ENCODE measurements around the gene C4orf36. TPM values are rescaled to one million over a fixed set of nuclear protein-coding genes. Genes with fewer than 3 reads are reported as not detected.
A peak's percentile ranks its signal among the peaks of the same experiment; 100 is the strongest.

The C4orf36 gene
- 10 to 100 TPM; 10.3 to 11.7 (median 10.9) TPM for polyA plus RNA-seq (ENCODE audit: insufficient read depth in 1 of 5, insufficient read length in 5 of 5, low replicate concordance in 1 of 5)
- long read RNA-seq, donor 1, partial matches to known transcripts, result 0 of 2 reads
- long read RNA-seq, donor 1, other reads (novel, unspliced or antisense), result 0 of 2 reads
- long read RNA-seq, donor 2, partial matches to known transcripts, result 0 of 1 reads
- long read RNA-seq, donor 2, other reads (novel, unspliced or antisense), result 0 of 1 reads
- long read RNA-seq, donor 3, result 0 reads
- long read RNA-seq, donor 4, result 0 reads
- long read RNA-seq, donor 5, result 0 reads
- long read RNA-seq, donor 6, partial matches to known transcripts, result 0 of 2 reads
- long read RNA-seq, donor 6, other reads (novel, unspliced or antisense), result 0 of 2 reads
- long read RNA-seq, donor 7, result 0 reads
- long read RNA-seq, donor 8, partial matches to known transcripts, result 0 of 1 reads
- long read RNA-seq, donor 8, other reads (novel, unspliced or antisense), result 0 of 1 reads

GRCh38 chr4:86891762-86892635 lies at the start of gene C4orf36:
Gene C4orf36 (minus strand): TSS chr4:86892422. CDS start chr4:86891520, 902 bp downstream.
- peak; percentile 80 to 85 for DNase-seq

GRCh38 chr4:86940920-86941460 lies 48.8 kb upstream of the C4orf36 start:
- DNase-seq, result no peak

GRCh38 chr4:86939729-86940575 lies 47.7 kb upstream of the C4orf36 start:
- DNase-seq, result no peak

- no peak for DNase-seq
Observed at GRCh38 chr4:86938771-86939520, 46.7 kb upstream of the C4orf36 start.

GRCh38 chr4:86935853-86936733 lies 43.9 kb upstream of the C4orf36 start:
- no peak for DNase-seq

- no peak for DNase-seq
Observed at GRCh38 chr4:86935566-86935852, 43.3 kb upstream of the C4orf36 start.

GRCh38 chr4:86934771-86935565 lies 42.7 kb upstream of the C4orf36 start, which contains the start of gene AFF1:
Gene AFF1 (plus strand): TSS chr4:86935011. CDS start chr4:86948534, 13,523 bp downstream.
- DNase-seq, result peak; percentile 93

GRCh38 chr4:86934147-86934770 lies 42.0 kb upstream of the C4orf36 start:
- no peak for DNase-seq

- DNase-seq, result no peak
Observed at GRCh38 chr4:86928400-86929255, 36.4 kb upstream of the C4orf36 start.

GRCh38 chr4:86927843-86928395 lies 35.7 kb upstream of the C4orf36 start:
- no peak for DNase-seq

- no peak for DNase-seq
Observed at GRCh38 chr4:86926435-86927086, 34.3 kb upstream of the C4orf36 start.

GRCh38 chr4:86924811-86925210 lies 32.6 kb upstream of the C4orf36 start:
- no peak for DNase-seq

- DNase-seq, result no peak
Observed at GRCh38 chr4:86921608-86922252, 29.5 kb upstream of the C4orf36 start.

GRCh38 chr4:86919561-86920223 lies 27.5 kb upstream of the C4orf36 start:
- no peak for DNase-seq

GRCh38 chr4:86918539-86919072 lies 26.4 kb upstream of the C4orf36 start:
- no peak for DNase-seq

All from right lung (tissue), 10 donors.